Measurements from ENCODE around the gene BCAR3.

DNA sequence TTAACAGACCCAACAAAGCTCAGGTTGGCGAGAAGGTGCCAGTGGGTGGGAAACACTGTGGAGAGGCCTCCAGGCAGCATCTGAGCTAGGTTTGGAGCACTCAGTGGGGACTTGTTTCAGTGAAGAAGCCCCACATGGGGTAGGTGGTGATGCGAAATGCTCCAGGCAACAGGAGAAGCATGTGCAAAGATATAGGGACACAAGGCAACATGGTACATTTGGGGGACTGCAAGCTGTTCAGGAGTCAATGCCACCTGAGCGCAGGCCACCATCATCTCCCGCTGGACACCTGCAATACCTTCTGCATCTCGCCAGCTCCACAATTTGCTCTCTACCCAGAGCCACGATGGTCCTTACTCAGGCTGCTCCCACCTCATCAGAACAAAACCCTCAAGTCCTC lies 28.0 kb downstream of the BCAR3 start:
- no peak for TF ChIP-seq NFIC (IDR thresholded peaks at IDR 0.05)
- no peak for TF ChIP-seq EP300 (IDR thresholded peaks at IDR 0.05; ENCODE audit: borderline replicate concordance)
- TF ChIP-seq, protein P1, sequence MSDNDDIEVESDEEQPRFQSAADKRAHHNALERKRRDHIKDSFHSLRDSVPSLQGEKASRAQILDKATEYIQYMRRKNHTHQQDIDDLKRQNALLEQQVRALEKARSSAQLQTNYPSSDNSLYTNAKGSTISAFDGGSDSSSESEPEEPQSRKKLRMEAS (IDR thresholded peaks at IDR 0.05): no peak
- no peak for TF ChIP-seq CREB1 (IDR thresholded peaks at IDR 0.05; ENCODE audit: low read depth)
- TF ChIP-seq, protein P2, sequence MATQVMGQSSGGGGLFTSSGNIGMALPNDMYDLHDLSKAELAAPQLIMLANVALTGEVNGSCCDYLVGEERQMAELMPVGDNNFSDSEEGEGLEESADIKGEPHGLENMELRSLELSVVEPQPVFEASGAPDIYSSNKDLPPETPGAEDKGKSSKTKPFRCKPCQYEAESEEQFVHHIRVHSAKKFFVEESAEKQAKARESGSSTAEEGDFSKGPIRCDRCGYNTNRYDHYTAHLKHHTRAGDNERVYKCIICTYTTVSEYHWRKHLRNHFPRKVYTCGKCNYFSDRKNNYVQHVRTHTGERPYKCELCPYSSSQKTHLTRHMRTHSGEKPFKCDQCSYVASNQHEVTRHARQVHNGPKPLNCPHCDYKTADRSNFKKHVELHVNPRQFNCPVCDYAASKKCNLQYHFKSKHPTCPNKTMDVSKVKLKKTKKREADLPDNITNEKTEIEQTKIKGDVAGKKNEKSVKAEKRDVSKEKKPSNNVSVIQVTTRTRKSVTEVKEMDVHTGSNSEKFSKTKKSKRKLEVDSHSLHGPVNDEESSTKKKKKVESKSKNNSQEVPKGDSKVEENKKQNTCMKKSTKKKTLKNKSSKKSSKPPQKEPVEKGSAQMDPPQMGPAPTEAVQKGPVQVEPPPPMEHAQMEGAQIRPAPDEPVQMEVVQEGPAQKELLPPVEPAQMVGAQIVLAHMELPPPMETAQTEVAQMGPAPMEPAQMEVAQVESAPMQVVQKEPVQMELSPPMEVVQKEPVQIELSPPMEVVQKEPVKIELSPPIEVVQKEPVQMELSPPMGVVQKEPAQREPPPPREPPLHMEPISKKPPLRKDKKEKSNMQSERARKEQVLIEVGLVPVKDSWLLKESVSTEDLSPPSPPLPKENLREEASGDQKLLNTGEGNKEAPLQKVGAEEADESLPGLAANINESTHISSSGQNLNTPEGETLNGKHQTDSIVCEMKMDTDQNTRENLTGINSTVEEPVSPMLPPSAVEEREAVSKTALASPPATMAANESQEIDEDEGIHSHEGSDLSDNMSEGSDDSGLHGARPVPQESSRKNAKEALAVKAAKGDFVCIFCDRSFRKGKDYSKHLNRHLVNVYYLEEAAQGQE (IDR thresholded peaks at IDR 0.05; ENCODE audit: low read depth): no peak
- TF ChIP-seq, protein P3, sequence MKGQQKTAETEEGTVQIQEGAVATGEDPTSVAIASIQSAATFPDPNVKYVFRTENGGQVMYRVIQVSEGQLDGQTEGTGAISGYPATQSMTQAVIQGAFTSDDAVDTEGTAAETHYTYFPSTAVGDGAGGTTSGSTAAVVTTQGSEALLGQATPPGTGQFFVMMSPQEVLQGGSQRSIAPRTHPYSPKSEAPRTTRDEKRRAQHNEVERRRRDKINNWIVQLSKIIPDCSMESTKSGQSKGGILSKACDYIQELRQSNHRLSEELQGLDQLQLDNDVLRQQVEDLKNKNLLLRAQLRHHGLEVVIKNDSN (IDR thresholded peaks at IDR 0.05): no peak
- no peak for TF ChIP-seq TAF1 (IDR thresholded peaks at IDR 0.05; ENCODE audit: low read depth)
- TF ChIP-seq EGR1 (IDR thresholded peaks at IDR 0.05): no peak
- TF ChIP-seq FOXM1 (IDR thresholded peaks at IDR 0.05; ENCODE audit: borderline replicate concordance, low read depth): no peak
- no peak for TF ChIP-seq CEBPB (IDR thresholded peaks at IDR 0.05)
- TF ChIP-seq YY1 (IDR thresholded peaks at IDR 0.05; ENCODE audit: low read depth): no peak
- no peak for TF ChIP-seq RAD21 (IDR thresholded peaks at IDR 0.05; ENCODE audit: low read depth)
- TF ChIP-seq TEAD4 (IDR thresholded peaks at IDR 0.05): no peak
- no peak for TF ChIP-seq TCF12 (IDR thresholded peaks at IDR 0.05; ENCODE audit: low read depth)
